Measurements from ENCODE around the gene SEPTIN2. TPM values are rescaled to one million over a fixed set of nuclear protein-coding genes. Genes with fewer than 3 reads are reported as not detected.

The SEPTIN2 gene
- total RNA-seq, 2 donors from 2014 or later = 289 to 405 TPM

DNA sequence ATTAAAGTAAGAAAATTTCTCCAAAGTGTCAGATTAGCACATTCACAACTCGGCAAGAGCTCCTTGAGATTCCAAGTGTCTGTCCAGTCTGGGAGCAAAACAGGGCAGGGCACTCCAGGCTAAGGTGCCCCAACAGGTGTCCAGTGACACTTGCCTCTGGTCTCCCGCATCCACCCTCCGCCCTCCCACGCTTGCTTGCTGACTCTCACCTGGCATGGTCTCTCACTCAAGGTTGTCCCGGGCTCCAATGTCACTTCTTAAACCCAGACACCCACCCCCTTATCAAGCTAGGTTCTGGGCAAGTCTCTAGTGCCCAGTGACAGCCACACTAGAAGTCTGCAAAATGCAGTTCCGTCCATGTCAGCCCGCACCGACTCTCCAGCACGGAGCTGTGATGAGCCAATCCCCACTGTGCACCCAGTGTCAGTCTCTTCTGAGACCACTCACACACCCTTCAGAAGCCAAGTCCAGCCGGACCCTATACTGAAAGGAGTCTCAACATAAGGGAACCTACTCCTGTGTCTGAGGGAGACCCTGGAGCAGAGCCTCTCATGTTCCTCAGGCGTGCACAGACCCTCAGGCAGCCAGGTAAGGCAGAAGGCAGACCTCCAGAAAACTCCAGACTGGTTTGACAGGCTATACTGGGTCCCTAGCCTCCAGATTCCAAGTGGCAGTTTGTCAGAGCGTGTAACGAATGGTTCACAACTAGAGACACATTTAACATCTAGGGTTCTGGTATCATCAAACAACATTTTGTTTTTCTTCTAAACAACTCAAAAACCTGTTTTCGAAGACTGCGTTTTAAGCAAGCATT, 45.8 kb upstream of the SEPTIN2 start:
- Histone ChIP-seq H3K9me3 (no peaks in the 10 kb centered on the region), H3K36me3 (peaks cover 21% of the 10 kb centered on the region), H3K27me3 (replicated peaks; ENCODE audit: insufficient read depth) (no peaks in the 10 kb centered on the region), H3K4me1 (ENCODE audit: control insufficient read depth in 1 of 2, low read depth in 2 of 2) (peaks cover 26 to 42% of the 10 kb centered on the region in 2 donors), H3K4me3 (peak overlapping the region; percentile 97), H3K27ac (no peak overlapping the region)
- ATAC-seq (ENCODE audit: insufficient number of reproducible peaks, low FRiP score, low read depth) = no peak
- no peak for TF ChIP-seq CTCF (IDR thresholded peaks at IDR 0.05)
- no peak for DNase-seq (ENCODE audit: low spot score)

- no peaks in the 10 kb centered on the region for H3K9me3 ChIP-seq
- no peak for DNase-seq (ENCODE audit: low spot score)
- H3K27me3 ChIP-seq (replicated peaks; ENCODE audit: insufficient read depth) = no peaks in the 10 kb centered on the region
- H3K36me3 ChIP-seq = peaks cover 15% of the 10 kb centered on the region
- H3K4me3 ChIP-seq = peak overlapping the region; percentile 97
- ATAC-seq (ENCODE audit: insufficient number of reproducible peaks, low FRiP score, low read depth) = no peak
- H3K27ac ChIP-seq = no peak overlapping the region
- peaks cover 26 to 42% of the 10 kb centered on the region in 2 donors for H3K4me1 ChIP-seq (ENCODE audit: control insufficient read depth in 1 of 2, low read depth in 2 of 2)
- TF ChIP-seq CTCF (IDR thresholded peaks at IDR 0.05) = no peak
Measured at GRCh38 chr2:241270531-241270930, 45.2 kb upstream of the SEPTIN2 start.

- peak overlapping the region; percentile 93 to 94 for H3K27ac ChIP-seq
- H3K4me1 ChIP-seq (ENCODE audit: control insufficient read depth in 1 of 2, low read depth in 2 of 2) = peaks cover 26 to 42% of the 10 kb centered on the region in 2 donors
- H3K4me3 ChIP-seq = peak overlapping the region; percentile 97
- peak; percentile 74 for ATAC-seq (ENCODE audit: insufficient number of reproducible peaks, low FRiP score, low read depth)
- DNase-seq (ENCODE audit: low spot score) = peak; percentile 66
- no peaks in the 10 kb centered on the region for H3K27me3 ChIP-seq (replicated peaks; ENCODE audit: insufficient read depth)
- H3K36me3 ChIP-seq = peaks cover 6% of the 10 kb centered on the region
- H3K9me3 ChIP-seq = no peaks in the 10 kb centered on the region
- no peak for TF ChIP-seq CTCF (IDR thresholded peaks at IDR 0.05)
Measured at GRCh38 chr2:241271706-241272302, 43.9 kb upstream of the SEPTIN2 start.

DNA sequence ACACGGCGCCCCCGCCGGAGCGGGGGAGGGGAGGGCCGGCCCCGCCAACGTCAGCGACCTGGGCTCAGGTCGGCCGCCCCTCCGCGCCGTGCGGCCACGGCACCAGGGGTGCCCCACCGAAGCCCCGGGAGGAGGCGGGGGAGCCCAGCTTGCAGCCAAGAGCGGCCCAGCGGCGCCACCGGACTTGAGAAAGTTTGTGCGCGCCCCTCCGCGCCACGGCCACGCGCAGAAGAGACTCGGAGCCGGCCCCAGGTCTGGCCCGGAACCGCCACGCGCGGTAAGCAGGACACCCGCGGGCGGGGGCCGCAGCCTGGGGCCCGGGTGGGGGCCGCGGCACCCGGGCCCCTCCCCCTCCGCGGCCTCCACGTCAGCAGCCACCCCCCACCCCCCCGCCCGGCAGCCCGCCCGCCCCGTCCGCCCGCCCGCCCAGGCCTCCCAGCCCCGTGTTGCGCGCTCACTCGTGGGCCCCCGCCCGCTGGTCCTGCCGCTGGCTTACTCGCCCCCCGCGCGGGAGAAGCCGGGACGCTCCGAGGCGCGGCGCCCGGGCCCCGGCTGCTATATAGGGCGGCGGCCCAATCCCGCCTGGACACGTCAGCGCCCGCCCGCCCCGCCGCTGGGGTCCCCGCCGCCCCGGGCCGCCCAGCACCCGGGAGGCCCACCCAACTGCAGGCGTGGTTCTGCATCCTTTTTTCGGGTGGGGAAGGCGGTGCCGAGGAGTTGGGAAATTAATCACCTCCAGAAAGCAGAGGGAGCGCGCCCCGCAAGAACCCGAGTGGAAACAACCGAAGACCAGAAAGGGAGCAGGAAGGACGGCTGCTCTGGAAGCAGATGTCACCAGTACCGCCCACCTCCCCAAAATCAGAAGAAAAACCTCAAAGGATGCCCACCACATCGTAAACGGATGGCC, 43.2 kb upstream of the SEPTIN2 start:
- TF ChIP-seq CTCF (IDR thresholded peaks at IDR 0.05) = no peak
- peak; percentile 56 for ATAC-seq (ENCODE audit: insufficient number of reproducible peaks, low FRiP score, low read depth)
- Histone ChIP-seq H3K27ac (peak overlapping the region; percentile 93 to 94), H3K27me3 (replicated peaks; ENCODE audit: insufficient read depth) (no peaks in the 10 kb centered on the region), H3K4me3 (peak overlapping the region; percentile 97), H3K4me1 (ENCODE audit: control insufficient read depth in 1 of 2, low read depth in 2 of 2) (peaks cover 26 to 42% of the 10 kb centered on the region in 2 donors), H3K9me3 (no peaks in the 10 kb centered on the region), H3K36me3 (peaks cover 6% of the 10 kb centered on the region)
- peak; percentile 21 for DNase-seq (ENCODE audit: low spot score)
